ENCODE data around the gene PFKFB4. TPM values are rescaled to one million over a fixed set of nuclear protein-coding genes. Genes with fewer than 3 reads are reported as not detected.
A peak's percentile ranks its signal among the peaks of the same experiment; 100 is the strongest.

The PFKFB4 gene
- total RNA-seq: 3.1 TPM in 2 replicates

DNA sequence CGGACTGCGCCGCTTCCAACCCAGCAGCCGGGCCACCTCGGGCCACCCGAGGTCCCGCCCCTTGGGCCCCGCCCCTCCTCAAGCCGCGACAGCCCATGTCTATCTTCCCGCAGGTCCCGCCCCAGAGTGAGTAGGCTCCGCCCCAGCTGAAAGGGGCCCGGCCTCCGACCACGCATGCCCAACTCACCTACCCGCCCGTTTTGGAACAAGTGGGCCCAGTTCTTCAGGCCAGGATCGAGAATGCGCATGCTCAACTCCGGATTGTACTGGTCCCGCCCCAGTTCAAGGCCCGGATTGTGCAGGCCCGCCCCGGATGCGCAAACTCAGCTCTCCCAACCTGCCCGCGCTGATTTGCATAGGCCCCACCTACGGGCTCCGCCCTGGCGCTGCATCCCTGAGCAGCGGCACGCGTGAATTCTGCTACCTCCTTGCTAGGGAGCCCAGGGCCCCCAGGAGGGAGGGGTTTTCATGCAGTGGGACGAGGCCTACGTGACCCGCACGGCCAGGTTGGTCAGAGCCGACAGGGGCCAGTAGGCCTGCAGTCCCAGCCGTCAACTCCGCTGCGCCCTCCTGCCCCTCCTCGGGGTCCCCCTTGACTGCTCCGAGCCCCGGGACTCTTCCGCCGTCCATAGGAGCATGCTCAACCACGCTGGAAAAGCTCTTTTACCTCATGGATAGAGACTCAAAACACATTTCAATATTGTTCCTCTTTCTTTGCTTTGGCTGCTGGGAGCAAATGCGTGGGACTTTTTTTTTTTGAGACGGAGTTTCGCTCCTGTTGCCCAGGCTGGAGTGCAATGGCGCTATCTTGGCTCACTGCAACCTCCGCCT is at the start of gene PFKFB4:
Gene PFKFB4, minus strand, starts transcription at position 8 of the 831 bp plus-strand sequence. CDS start 26 bp downstream, outside the sequence.
- peak; percentile 93 for DNase-seq (ENCODE audit: low read depth, low spot score)

DNA sequence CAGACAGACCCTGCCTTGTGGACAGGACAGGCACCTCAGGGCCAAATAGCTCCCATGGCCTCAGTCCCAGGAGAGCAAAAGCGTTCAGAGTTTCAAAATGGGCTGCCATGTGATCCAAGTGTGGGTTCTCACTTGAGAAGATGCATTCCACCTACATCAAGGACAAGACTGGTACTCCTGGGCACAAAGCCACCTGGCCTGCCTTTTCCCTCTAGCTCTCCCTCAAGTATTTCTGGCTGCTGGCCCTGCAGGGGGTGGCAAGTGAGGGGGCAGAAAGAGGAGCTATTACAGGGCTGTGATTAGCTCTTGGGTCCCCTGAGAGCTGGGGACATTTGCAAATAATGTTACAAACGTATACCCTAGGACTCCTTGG is 45.0 kb upstream of the PFKFB4 start:
- no peak for DNase-seq (ENCODE audit: low read depth, low spot score)

GRCh38 chr3:48600711-48601621 is 44.4 kb upstream of the PFKFB4 start:
- DNase-seq (ENCODE audit: low read depth, low spot score): no peak

DNA sequence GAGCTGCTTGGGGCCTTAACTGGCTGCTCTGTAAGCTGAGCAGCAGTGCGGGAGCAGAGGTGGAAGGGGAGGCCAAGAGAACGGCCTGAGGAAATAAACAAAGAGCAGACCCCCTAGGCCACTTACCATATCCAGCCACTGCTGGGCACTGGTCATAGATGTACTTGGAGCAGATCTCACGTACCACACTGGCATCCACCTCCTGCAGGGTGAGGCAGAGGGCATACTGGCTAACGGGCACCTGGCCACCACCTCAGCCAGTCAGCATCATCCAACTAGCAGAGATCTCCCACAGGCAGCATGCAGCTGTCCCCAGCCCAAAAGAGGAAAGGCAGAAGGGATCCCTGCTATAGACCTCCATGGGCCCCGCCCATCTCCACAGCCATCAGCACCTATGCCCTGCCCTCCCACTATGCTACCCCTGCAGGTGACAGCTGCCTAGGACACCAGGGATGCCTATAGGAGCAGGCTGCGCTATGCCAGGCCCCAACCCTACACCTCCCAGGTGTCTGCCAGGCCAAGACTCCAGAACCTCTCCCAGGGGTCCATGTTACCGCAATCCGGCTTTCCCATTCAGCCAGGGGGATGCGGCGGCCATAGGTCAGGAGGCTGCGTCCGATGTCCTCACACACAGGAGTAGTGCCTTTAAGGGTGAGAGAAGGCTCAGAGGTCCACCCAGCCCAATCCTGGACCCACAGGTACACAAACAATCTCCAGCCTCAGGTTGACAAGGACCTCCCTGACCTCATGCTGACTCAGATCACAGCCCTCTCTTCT is 43.1 kb upstream of the PFKFB4 start:
- DNase-seq (ENCODE audit: low read depth, low spot score): no peak

GRCh38 chr3:48599077-48599501 is 42.5 kb upstream of the PFKFB4 start:
- DNase-seq (ENCODE audit: low read depth, low spot score): no peak

DNA sequence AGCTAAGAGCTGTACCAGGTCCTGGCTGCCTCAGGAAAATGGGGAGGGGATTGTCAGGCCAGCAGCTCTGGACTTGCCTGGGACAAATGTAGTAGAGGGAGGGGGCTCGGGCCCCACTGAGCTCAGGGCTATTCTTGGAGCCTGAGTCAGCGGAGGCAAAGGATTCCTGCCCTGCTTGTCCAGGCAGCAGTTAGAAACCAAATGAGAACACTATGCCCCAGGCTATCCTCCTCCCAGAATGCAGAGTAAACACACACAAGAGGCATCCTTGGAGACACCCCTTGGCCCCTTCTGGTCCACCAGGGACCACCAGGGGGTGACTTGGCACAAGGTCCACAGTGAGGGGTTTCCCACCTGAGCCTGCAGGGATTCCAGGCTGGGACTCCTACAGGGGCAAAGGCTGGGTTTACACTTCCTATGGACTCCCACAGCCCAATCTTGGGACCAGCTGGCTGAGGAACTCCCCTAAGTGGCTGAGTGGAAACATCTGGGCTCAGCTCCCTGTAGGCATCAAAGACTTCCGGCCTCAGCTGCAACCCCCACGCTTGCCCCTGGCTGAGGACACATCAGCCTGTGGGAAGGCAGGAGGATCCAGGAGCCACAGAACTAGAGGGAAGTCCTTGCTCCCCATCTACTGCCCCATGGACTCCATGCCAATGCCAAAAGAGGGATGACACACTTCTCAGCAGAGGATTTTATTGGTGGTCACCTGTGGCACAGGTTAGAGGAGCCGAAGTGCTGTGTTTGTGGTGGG is 41.9 kb upstream of the PFKFB4 start:
- DNase-seq (ENCODE audit: low read depth, low spot score): no peak

GRCh38 chr3:48597408-48597800 is 40.8 kb upstream of the PFKFB4 start:
- DNase-seq (ENCODE audit: low read depth, low spot score): no peak

- no peak for DNase-seq (ENCODE audit: low read depth, low spot score)
These were observed 40.2 kb upstream of the PFKFB4 start for GRCh38 chr3:48596676-48597407.

DNA sequence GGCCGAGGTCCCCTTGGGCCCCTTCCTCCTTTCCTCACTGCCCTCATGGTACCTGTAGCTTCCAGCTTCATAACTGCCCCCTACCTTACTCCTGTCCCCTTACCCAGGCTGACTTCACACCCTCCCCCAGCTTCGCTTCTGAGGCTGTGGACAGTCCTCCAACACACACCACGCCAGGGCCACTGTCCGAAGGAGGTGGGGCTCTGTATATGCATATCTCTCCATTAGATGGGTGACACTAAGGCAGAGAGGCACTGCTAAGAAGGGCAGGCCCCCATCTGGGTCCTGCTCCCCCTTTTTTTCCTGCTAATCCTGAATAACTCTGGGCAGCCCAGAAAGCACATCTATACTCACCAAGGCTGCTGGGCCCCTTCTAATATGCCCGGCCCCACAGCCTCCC is 39.6 kb upstream of the PFKFB4 start:
- DNase-seq (ENCODE audit: low read depth, low spot score): no peak

GRCh38 chr3:48595526-48596121 is 39.0 kb upstream of the PFKFB4 start:
- no peak for DNase-seq (ENCODE audit: low read depth, low spot score)

GRCh38 chr3:48595075-48595525 is 38.5 kb upstream of the PFKFB4 start, which contains the start of gene COL7A1:
COL7A1 (minus strand) TSS chr3:48595329; CDS start chr3:48595159, 170 bp downstream.
- DNase-seq (ENCODE audit: low read depth, low spot score): no peak

- DNase-seq (ENCODE audit: low read depth, low spot score): no peak
These were observed 37.9 kb upstream of the PFKFB4 start for GRCh38 chr3:48594417-48595049.

DNA sequence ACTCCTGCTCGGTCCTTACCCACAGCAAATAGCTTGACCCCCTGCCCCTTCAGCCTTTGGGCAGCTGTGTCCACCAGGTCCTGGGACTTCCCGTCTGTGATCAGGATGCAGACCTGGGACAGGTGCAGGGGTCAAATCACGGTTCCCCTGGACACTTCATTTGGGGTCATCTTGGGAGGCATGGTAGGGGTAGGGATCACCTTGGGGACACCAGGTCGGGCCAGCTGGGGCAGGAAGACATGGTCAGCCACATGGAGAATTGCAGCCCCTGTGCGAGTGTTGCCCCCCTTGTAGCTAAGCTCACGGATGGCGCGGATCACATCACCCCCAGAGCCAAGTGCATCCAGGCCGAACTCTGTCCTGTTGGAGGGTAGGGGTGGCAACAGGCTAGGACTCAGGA is 36.7 kb upstream of the PFKFB4 start:
- no peak for DNase-seq (ENCODE audit: low read depth, low spot score)

- DNase-seq (ENCODE audit: low read depth, low spot score): no peak
These were observed 36.0 kb upstream of the PFKFB4 start for GRCh38 chr3:48592519-48593087.

- no peak for DNase-seq (ENCODE audit: low read depth, low spot score)
These were observed 35.4 kb upstream of the PFKFB4 start for GRCh38 chr3:48591886-48592518.

DNA sequence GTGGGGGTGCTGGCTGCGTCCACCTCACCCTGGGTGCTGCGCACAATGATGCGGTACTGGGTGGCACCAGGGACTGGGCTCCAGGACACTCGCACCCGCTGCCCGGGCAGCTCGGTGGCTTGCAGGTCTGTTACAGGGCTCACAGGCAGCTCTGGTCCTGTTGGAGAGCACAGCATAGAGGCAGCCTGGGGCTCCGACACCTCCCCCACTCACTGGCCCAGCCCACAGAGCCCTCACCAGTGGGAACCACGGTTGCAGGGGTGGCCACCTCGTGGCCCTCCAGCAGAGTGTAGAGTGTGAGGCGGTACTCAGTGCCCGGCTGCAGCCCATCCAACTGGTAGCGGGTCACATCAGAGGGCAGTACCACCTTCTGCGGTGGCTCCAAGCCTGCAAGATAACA is 34.8 kb upstream of the PFKFB4 start:
- DNase-seq (ENCODE audit: low read depth, low spot score): no peak

DNA sequence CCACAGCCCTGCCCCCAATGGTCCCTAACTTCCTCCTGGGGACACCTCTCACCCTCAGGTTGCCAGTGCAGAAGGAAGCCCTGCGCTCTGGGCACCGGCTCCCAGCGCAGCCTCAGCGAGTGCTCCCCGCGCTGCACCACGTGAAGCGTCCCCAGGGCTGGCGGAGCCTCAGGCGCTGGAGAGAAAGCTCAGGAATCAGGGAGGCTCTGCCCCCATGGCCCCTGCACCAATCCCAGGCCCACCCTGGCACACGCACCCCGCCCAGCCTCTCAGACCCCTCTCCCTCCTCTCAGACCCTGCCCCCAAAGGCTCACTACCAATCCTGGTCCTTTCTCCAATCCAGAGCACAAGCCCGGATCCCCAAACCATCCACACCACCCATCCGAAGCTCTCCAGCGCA is 31.6 kb upstream of the PFKFB4 start:
- no peak for DNase-seq (ENCODE audit: low read depth, low spot score)

DNA sequence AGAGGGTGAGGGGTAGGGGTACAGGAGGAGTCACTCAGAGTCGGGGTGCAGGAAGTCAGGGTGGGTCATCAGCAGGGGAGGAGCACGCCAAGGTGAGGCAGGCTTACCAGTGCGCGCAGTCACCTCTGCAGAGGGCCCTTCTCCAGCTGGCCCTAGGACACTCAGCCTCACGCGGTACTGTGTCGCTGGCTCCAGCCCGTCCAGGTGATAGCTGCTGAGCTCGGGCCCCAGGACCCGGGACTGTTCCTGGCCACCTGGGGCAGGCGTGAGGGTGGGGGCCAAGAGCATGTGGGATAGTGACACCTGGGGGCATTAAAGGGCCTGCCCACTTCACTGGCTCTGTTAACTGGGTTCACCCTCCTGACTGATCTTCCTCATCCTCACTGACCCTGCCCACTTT is 31.1 kb upstream of the PFKFB4 start:
- no peak for DNase-seq (ENCODE audit: low read depth, low spot score)
